ENCODE results near the gene RAB40C.

DNA sequence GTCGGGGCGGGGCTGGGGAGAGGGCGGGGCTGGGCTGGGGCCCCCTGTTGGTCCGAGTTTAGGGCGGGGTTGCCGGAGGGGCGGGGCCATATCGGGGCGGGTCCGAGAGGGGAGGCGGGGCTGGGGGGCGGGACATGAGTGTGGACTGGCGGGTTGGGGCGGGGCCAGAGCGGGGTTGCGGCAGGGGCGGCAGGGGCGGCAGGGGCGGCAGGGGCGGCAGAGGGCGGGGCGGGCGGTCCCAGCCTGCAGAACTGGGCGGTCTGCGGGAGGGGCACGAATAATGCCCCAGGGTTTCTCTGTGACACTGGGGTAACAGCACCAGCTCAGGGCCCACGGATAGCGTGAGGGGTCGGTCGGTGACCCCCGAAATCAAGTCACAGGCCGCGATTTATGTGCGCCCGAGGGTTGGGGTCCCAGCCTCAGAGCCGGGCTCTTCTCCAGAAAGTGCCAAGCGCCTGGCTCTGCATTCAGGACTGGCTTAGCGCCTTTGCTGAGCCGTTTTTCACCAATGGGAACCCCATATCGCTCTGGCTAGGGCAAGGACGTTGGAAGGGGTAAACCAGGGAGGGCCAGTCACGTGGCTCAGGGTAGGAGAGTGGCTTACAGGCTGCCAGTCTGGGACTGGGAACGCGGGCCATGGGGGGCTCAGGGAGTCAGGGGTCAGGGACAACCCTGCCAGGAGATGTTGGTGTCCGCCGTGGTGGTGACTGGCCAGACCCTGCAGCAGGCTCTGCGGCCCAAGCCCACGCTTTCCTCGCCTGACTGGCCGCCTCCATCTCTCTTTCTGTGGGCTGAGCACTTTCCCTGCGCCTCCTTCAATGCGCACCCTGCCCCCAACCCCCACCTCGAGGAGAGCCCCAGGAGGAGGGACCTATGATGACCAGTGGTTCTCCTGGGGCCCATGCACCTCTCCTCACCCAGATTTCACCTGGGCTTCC is 47.5 kb downstream of the RAB40C start:
- TF ChIP-seq CTCF (IDR thresholded peaks at IDR 0.05) (no peak), POLR2A (IDR thresholded peaks at IDR 0.05) (no peak), POLR2AphosphoS5 (IDR thresholded peaks at IDR 0.05) (no peak), EP300 (IDR thresholded peaks at IDR 0.05) (no peak)

Data from sigmoid colon (tissue), 4 donors.